BLaER1 treated with 17β-estradiol and CSF1 and Interleukin-3, amounts not matched to agents 10 nM and 100 nM (cell line): ENCODE data around the gene UBXN11.

Experiments
- H3K27ac ChIP-seq, 11 experiments: shearing (Covaris generic); formaldehyde crosslinking; 2 replicates each; pipeline ENCODE4 v1.8.1; 2022
- H3K27me3 ChIP-seq, 11 experiments: shearing (Covaris generic); formaldehyde crosslinking; 2 replicates each; pipeline ENCODE4 v1.8.1; 2022
- H3K36me3 ChIP-seq, 11 experiments: shearing (Covaris generic); formaldehyde crosslinking; 2 replicates each; pipeline ENCODE4 v1.8.1; 2022
- H3K4me1 ChIP-seq, 10 experiments: shearing (Covaris generic); formaldehyde crosslinking; 2 replicates each; pipeline ENCODE4 v1.8.1; 2022
- H3K4me2 ChIP-seq, 11 experiments: shearing (Covaris generic); formaldehyde crosslinking; 2 replicates each; pipeline ENCODE4 v1.8.1; 2022
- H3K4me3 ChIP-seq, 10 experiments: shearing (Covaris generic); formaldehyde crosslinking; 2 replicates each; pipeline ENCODE4 v1.8.1; 2022
- H3K9ac ChIP-seq, 11 experiments: shearing (Covaris generic); formaldehyde crosslinking; 2 replicates each; pipeline ENCODE4 v1.8.1; 2022
- H3K9me3 ChIP-seq, 11 experiments: shearing (Covaris generic); formaldehyde crosslinking; replicated peaks in 1 of 11; 2 replicates each; pipeline ENCODE4 v1.8.1; 2022
- H4K20me1 ChIP-seq, 11 experiments: shearing (Covaris generic); formaldehyde crosslinking; 2 replicates each; pipeline ENCODE4 v1.8.1; 2022
- Cebpa-rat ChIP-seq, 11 experiments: shearing (Covaris generic); IDR thresholded peaks; 2 replicates each; pipeline ENCODE4 v1.8.1; 2022

Gene UBXN11

DNA sequence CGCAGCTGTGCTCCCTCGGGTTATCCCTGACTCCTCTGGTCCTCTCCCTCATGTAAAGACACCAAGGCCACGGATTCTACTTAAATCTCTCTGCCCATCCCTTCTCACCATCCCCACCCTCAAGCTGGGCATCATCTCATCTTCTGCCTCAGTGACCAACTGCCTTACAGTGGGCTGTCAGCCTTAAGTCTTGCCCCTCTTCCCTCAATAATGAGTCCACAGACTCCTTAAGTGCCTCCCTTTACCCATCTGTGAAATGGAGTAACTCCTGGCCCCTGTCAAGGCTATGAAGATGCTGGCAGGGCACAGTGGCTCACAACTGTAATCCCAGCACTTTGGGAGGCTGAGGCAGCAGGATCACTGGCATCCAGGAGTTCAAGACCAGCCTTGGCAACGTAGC, 14.5 kb downstream of the UBXN11 start:
- peak overlapping the region; percentile 90 to 99 (median 95); a peak in 21 of 22 replicates for H3K27ac ChIP-seq
- H3K27me3 ChIP-seq, result no peaks in the 10 kb centered on the region
- peak overlapping the region; percentile 94 to 100 (median 98) for H3K4me2 ChIP-seq
- no peak overlapping the region for H3K4me3 ChIP-seq
- no peaks in the 10 kb centered on the region for H3K9me3 ChIP-seq
- no peak for TF ChIP-seq Cebpa-rat (IDR thresholded peaks at IDR 0.05)
- H3K9ac ChIP-seq, result peak overlapping the region; percentile 78 to 99 (median 97); a peak in 20 of 22 replicates
- H4K20me1 ChIP-seq, result no peaks in the 10 kb centered on the region
- H3K4me1 ChIP-seq, result peaks cover 62 to 80% (median 68%) of the 10 kb centered on the region in 10 experiments
- H3K36me3 ChIP-seq, result peaks cover 0 to 35% (median 14%) of the 10 kb centered on the region in 11 experiments; a peak in 13 of 22 replicates

DNA sequence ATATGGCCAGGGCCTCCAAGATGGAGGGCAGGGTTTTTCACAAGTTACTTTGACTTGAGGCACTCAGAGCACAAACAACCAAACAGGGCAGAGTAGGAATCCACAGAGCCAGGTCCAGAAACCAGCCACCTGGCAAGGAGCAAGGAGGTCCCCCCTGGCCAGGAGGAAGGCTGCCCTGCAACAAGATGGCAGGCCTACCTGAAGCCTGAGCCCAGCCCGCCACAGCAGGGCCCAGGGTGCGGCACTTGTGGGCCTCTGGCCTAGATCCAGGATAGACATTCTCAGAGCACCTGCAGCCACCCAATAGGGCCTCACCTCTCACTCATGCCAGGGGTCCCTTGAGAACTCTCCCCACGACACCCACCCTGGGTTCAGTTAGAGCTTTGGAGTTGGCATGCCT, 15.0 kb downstream of the UBXN11 start:
- TF ChIP-seq Cebpa-rat (IDR thresholded peaks at IDR 0.05), result no peak
- H3K36me3 ChIP-seq, result peaks cover 0 to 30% (median 9%) of the 10 kb centered on the region in 11 experiments; a peak in 12 of 22 replicates
- peak overlapping the region; percentile 78 to 99 (median 97) for H3K9ac ChIP-seq
- peak overlapping the region; percentile 94 to 100 (median 98) for H3K4me2 ChIP-seq
- H4K20me1 ChIP-seq, result no peaks in the 10 kb centered on the region
- H3K4me3 ChIP-seq, result peak overlapping the region in 3 of 10 experiments; percentile 17 to 45 (median 24); a peak in 3 of 20 replicates
- H3K4me1 ChIP-seq, result peaks cover 67 to 82% (median 73%) of the 10 kb centered on the region in 10 experiments
- H3K27ac ChIP-seq, result peak overlapping the region; percentile 90 to 99 (median 95)
- no peaks in the 10 kb centered on the region for H3K9me3 ChIP-seq
- no peaks in the 10 kb centered on the region for H3K27me3 ChIP-seq

DNA sequence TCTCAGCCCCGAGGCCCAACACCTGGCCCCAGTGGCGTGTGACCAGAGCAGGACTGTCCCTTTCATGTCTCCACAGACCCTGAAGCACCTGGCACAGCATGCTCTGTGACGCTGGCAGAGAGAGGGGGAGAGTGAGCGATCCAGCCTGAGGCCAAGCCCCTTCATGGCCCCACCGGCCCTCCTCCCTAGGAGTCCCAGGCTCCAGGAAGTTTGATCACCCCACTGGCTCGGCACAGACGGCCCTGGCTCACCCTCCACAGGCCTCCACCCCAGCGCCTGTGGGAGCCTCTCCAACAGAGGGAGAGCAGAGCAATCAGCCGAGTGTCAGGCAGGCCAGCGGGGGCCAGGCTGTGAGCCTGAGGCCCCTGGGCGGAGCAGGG, 15.6 kb downstream of the UBXN11 start:
- Histone ChIP-seq H3K9me3 (no peaks in the 10 kb centered on the region), H3K27me3 (no peaks in the 10 kb centered on the region), H3K4me3 (peak overlapping the region in 5 of 10 experiments; percentile 5 to 45 (median 23); a peak in 4 of 20 replicates), H3K36me3 (peaks cover 0 to 24% (median 5%) of the 10 kb centered on the region in 11 experiments; a peak in 12 of 22 replicates), H3K4me2 (peak overlapping the region; percentile 94 to 100 (median 98)), H4K20me1 (no peaks in the 10 kb centered on the region), H3K27ac (peak overlapping the region; percentile 90 to 99 (median 95)), H3K9ac (peak overlapping the region; percentile 78 to 99 (median 97)), H3K4me1 (peaks cover 73 to 87% (median 76%) of the 10 kb centered on the region in 10 experiments)
- no peak for TF ChIP-seq Cebpa-rat (IDR thresholded peaks at IDR 0.05)

DNA sequence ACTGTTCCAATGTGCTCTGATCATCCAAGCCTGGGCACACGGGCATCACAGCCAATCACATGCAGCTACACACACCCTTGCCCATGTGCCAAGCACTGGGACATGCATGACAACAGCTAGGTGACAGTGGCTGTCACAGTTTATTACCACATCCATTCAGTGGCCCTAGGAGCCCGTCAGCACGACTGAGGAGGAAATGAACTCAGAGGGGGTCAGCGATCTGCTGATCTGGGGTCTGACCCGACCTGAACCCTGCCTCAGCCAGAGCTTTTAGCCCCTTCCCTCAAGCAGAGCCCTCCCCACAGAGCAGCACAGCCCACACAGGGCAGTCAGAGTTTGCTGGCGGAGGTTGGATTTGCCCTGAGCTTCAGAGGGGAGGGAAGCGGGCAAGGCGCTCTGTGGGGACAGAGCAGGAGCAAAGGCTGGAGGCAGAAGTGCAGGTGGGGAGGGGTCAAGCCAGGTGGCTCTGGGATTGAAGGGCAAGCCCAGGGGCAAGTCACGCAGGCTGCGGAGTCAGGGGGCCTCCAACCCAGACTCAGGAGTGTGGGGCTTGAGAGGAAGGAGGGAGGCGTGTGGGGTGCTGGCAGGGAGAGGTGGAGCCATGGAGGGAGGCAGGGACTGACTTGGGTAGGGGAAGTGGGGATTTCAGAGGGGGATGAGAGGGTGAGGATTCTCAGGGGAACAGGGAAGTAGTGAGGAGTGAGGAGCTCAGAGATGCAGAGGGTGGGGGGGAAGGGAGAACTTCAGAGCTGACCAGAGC, 16.1 kb downstream of the UBXN11 start:
- Histone ChIP-seq H3K27me3 (no peaks in the 10 kb centered on the region), H3K4me1 (peaks cover 79 to 93% (median 81%) of the 10 kb centered on the region in 10 experiments), H3K4me2 (peak overlapping the region; percentile 94 to 100 (median 98)), H3K9ac (peak overlapping the region; percentile 78 to 99 (median 97)), H3K36me3 (peaks cover 0 to 22% (median 5%) of the 10 kb centered on the region in 11 experiments; a peak in 11 of 22 replicates), H3K4me3 (peak overlapping the region in 5 of 10 experiments; percentile 5 to 45 (median 23); a peak in 5 of 20 replicates), H3K9me3 (no peaks in the 10 kb centered on the region), H3K27ac (peak overlapping the region; percentile 90 to 99 (median 95)), H4K20me1 (no peaks in the 10 kb centered on the region)
- TF ChIP-seq Cebpa-rat (IDR thresholded peaks at IDR 0.05), result no peak

DNA sequence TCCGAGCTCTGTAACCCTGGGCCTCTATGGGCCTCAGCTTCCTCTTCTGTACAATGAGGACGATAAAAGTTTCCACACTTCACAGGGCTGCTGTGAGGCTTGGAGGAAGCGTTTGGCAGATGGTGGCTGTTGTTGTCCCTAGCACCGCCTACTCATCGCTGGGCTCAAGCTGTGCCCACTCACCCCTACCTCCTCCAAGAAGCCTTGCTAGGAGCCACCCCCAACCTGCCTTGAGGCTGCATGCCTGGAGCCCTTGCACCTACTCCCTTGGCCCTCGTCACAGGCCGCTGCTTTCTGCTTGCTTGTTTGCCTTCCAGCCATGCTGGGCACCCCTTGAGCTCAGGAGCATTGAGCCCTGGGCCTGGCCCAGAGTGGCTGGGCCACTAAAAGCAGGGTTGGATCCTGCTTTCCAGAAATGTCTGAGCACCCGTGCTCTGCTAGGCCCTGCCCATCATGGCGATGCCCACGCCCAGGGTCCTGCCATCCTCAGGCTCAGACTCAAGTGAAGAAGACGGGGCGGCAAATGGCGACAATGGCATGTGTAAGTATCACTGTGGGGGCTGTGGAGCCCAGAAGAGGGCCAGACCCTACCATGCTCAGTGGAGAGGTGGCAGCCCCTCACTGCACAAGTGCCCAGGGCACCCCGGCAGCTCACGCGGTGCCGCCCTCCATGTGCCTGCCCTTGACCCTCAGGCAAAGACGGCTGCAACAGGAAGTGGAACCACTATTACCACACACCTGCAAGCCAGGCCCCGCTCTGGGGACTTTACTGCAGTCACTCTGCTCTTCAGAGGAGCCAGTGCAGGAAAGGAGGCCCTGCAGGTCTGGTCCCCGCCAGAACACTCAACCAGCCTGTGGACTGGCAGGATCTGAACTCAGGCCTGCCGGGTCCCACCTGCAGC, 17.0 kb downstream of the UBXN11 start:
- peaks cover 0 to 3% (median 0%) of the 10 kb centered on the region in 11 experiments; a peak in 6 of 22 replicates for H4K20me1 ChIP-seq
- H3K9me3 ChIP-seq, result no peaks in the 10 kb centered on the region
- peak overlapping the region; percentile 90 to 99 (median 95) for H3K27ac ChIP-seq
- H3K4me1 ChIP-seq, result peaks cover 88 to 99% (median 90%) of the 10 kb centered on the region in 10 experiments
- H3K4me2 ChIP-seq, result peak overlapping the region; percentile 94 to 100 (median 98)
- H3K36me3 ChIP-seq, result peaks cover 0 to 24% (median 1%) of the 10 kb centered on the region in 11 experiments; a peak in 12 of 22 replicates
- TF ChIP-seq Cebpa-rat (IDR thresholded peaks at IDR 0.05), result peak in 6 of 11 experiments; percentile 27 to 80 (median 53); a peak in 8 of 22 replicates
- H3K4me3 ChIP-seq, result peak overlapping the region in 6 of 10 experiments; percentile 4 to 30 (median 12); a peak in 7 of 20 replicates
- H3K9ac ChIP-seq, result peak overlapping the region; percentile 78 to 99 (median 97)
- no peaks in the 10 kb centered on the region for H3K27me3 ChIP-seq

- Histone ChIP-seq H3K9me3 (no peaks in the 10 kb centered on the region), H3K27me3 (no peaks in the 10 kb centered on the region), H4K20me1 (peaks cover 0 to 13% (median 4%) of the 10 kb centered on the region in 11 experiments; a peak in 8 of 22 replicates), H3K4me3 (peak overlapping the region in 2 of 10 experiments; percentile 42 to 50; a peak in 2 of 20 replicates), H3K9ac (peak overlapping the region; percentile 78 to 99 (median 97)), H3K4me1 (peaks cover 98 to 100% (median 99%) of the 10 kb centered on the region in 10 experiments), H3K27ac (peak overlapping the region; percentile 90 to 99 (median 95)), H3K4me2 (peak overlapping the region; percentile 94 to 100 (median 98)), H3K36me3 (peaks cover 0 to 24% (median 11%) of the 10 kb centered on the region in 11 experiments; a peak in 16 of 22 replicates)
- no peak; a peak in 1 of 22 replicates for TF ChIP-seq Cebpa-rat (IDR thresholded peaks at IDR 0.05)
Observed at GRCh38 chr1:26288311-26288941, 18.0 kb downstream of the UBXN11 start.

GRCh38 chr1:26287811-26288210, 18.6 kb downstream of the UBXN11 start:
- Histone ChIP-seq H3K27me3 (no peaks in the 10 kb centered on the region), H3K4me1 (peaks cover 100% of the 10 kb centered on the region in 10 experiments), H3K36me3 (peaks cover 5 to 27% (median 17%) of the 10 kb centered on the region in 11 experiments; a peak in 19 of 22 replicates), H3K4me3 (peak overlapping the region in 7 of 10 experiments; percentile 6 to 50 (median 32); a peak in 11 of 20 replicates), H3K9ac (peak overlapping the region; percentile 59 to 99 (median 97)), H4K20me1 (peaks cover 0 to 19% (median 6%) of the 10 kb centered on the region in 11 experiments; a peak in 10 of 22 replicates), H3K9me3 (no peaks in the 10 kb centered on the region), H3K27ac (peak overlapping the region; percentile 90 to 99 (median 95)), H3K4me2 (peak overlapping the region; percentile 94 to 100 (median 98))
- TF ChIP-seq Cebpa-rat (IDR thresholded peaks at IDR 0.05), result no peak
